ENCODE data around the gene CHERP. TPM values are rescaled to one million over a fixed set of nuclear protein-coding genes. Genes with fewer than 3 reads are reported as not detected.
A peak's percentile ranks its signal among the peaks of the same experiment; 100 is the strongest.
"Not testable (repeated sequence)": the region's sequence is repeated elsewhere in the genome, so short reads cannot be mapped to it uniquely, and the experiment has no call there.

CHERP gene
- total RNA-seq, 2 experiments from 2014 or later: 50.8 to 53.6 TPM

DNA sequence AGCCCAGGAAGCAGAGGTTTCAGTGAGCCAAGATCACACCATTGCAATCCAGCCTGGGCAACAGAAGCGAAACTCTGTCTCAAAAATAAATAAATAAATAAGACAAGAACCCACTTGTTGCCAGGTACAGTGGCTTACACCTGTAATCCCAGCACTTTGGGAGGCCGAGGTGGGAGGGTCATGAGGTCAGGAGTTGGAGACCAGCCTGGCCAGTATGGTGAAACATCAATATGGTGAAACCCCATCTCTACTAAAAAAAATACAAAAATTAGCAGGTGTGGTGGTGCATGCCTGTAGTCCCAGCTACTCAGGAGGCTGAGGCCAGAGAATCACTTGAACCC lies 69.7 kb downstream of the CHERP start:
- POLR2A ChIA-PET: interaction anchor here (0.5 kb wide), 1 partner anchor 34 kb away, joined by 3 read pairs; no protein-coding TSS in a partner anchor
- CTCF ChIA-PET: not testable (repeated sequence)

DNA sequence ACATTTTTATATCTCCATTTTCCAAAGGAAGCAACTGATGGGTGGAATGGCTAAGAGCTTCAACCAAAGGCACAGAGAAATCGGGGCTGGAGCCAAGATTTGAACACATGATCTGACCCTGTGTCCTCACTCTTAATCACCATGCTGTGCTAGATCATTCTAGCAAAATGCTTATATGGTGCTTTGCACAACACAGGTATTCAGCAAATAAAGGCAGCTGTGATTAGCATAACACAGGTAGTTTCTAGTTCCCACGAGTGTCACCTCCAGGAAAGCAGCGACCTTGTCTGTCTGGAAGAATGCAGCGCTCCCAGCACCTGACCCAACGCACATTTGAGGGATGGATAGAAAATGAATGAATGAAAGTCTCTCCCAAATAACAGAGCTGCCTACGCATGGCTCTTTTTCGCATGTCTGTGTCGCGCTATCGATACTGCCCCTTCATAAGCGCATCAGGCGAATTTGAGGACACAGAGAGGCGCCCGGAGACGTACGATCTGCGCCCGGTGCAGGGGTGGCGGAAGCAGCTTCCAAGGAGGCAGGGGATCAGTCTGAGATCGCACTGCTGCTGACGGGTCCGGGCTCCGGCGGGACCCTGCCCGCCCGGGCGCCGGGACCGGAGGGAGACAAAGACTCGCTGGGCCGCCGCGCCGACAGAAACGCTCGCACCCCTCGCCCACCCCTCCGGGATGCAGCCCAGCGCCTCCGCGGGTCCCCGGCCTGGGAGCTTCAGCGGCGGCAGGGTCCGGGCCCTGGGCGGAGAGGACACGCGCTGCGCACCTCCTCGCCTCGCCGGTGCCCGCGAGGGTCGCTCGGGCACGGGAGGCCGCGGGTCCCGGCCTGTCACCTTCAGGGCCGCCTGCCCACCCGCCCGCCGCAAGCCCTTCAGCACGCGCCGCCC lies 71.1 kb downstream of the CHERP start:
- ChIA-PET CTCF (interaction anchor here (1.0 to 1.2 kb wide), 2 partner anchors 22 to 29 kb away, joined by 3 read pairs; no protein-coding TSS in a partner anchor), POLR2A (interaction anchor here (0.9 to 1.9 kb wide), 9 partner anchors 8 to 157 kb away, joined by 3 to 8 read pairs (median 4); partner anchors contain the start of genes C19orf44, CALR3 and MED26)
- Mint-ChIP-seq H3K27ac (peak overlapping the region; percentile 52), H3K27me3 (peaks cover 5% of the 10 kb centered on the region), H3K4me1 (peaks cover 34% of the 10 kb centered on the region), H3K4me3 (peak overlapping the region; percentile 87), H3K9me3 (peaks cover 5% of the 10 kb centered on the region), H3K36me3 (ENCODE audit: low read depth) (peaks cover 12% of the 10 kb centered on the region)
- peak; percentile 41 for DNase-seq

More for the DNA sequence above, 69.7 kb downstream of the CHERP start:
- peaks cover 30% of the 10 kb centered on the region for H3K4me1 Mint-ChIP-seq
- DNase-seq; H3K36me3 Mint-ChIP-seq (ENCODE audit: low read depth); H3K27ac Mint-ChIP-seq; H3K27me3 Mint-ChIP-seq; H3K9me3 Mint-ChIP-seq: not testable (repeated sequence)
- peak overlapping the region; percentile 71 for H3K4me3 Mint-ChIP-seq

DNA sequence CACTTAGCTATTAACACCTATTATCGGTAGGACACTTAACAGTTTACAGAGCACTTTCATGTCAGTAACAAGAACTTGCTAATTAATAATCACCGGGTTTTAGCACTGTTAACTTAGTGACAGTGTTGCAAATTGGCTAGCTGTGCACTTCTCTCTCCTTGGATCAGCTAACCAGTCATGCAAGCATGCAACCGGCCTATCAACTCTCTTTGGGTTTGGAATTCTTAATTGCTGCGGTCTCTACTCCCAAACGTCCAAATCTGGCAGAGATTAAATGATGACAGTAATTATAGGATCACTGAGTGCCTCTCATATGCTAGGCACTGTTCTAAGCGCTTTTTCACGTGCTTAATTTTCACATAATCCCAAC lies 71.7 kb downstream of the CHERP start:
- peaks cover 5% of the 10 kb centered on the region for H3K9me3 Mint-ChIP-seq
- no peak overlapping the region for H3K27ac Mint-ChIP-seq
- POLR2A ChIA-PET: interaction anchor here (0.9 to 1.9 kb wide), 9 partner anchors 8 to 158 kb away, joined by 3 to 8 read pairs (median 4); partner anchors contain the start of genes C19orf44, CALR3 and MED26
- peak overlapping the region; percentile 87 for H3K4me3 Mint-ChIP-seq
- H3K36me3 Mint-ChIP-seq (ENCODE audit: low read depth): peaks cover 13% of the 10 kb centered on the region
- CTCF ChIA-PET: interaction anchor here (1.0 kb wide), 1 partner anchor 21 kb away, joined by 3 read pairs; no protein-coding TSS in a partner anchor
- peaks cover 35% of the 10 kb centered on the region for H3K4me1 Mint-ChIP-seq
- peaks cover 5% of the 10 kb centered on the region for H3K27me3 Mint-ChIP-seq
- no peak for DNase-seq

Other genes with a start within 250 kb of the CHERP start
- gene KLF2, start 217.6 kb downstream of the CHERP start, total RNA-seq: 100 to 1,000 TPM; 410 to 423 TPM
- 10 to 100 TPM; 39.0 to 42.7 TPM for gene EPS15L1, start 70.5 kb downstream of the CHERP start, total RNA-seq
- not detected for gene CALR3, start 46.3 kb downstream of the CHERP start, total RNA-seq
- gene C19orf44, start 46.0 kb downstream of the CHERP start, total RNA-seq: 1 to 10 TPM; 2.6 to 3.3 TPM
- gene SLC35E1, start 30.0 kb upstream of the CHERP start, total RNA-seq: 10 to 100 TPM; 57.3 to 57.7 TPM
- gene MED26, start 85.8 kb upstream of the CHERP start, total RNA-seq: 10 to 100 TPM; 15.5 to 15.9 TPM
- 10 to 100 TPM; 52.6 to 60.6 TPM for gene SMIM7, start 117.7 kb upstream of the CHERP start, total RNA-seq
- 1 to 10 TPM; 1.4 TPM for gene TMEM38A, start 118.7 kb upstream of the CHERP start, total RNA-seq
- not detected for gene NWD1, start 177.4 kb upstream of the CHERP start, total RNA-seq